GM10266 (cell line): ENCODE measurements around the gene ZNF469.

Experiments used
- DNase-seq: peaks from one replicate; pipeline ENCODE4 v3.0.0; 2012; ENCODE audit errors: extremely low spot score
- CTCF ChIP-seq: IDR thresholded peaks from 2 replicates; pipeline ENCODE4 v1.5.1; 2012; ENCODE audit warnings: mild to moderate bottlenecking, low read depth; ENCODE audit not compliant: control insufficient read depth, insufficient read depth; ENCODE audit errors: missing control alignments

The ZNF469 gene

GRCh38 chr16:88372522-88372921, 10.2 kb upstream of the ZNF469 start:
- TF ChIP-seq CTCF = no peak
- DNase-seq = no peak

- DNase-seq = no peak
- no peak for TF ChIP-seq CTCF
Measured at GRCh38 chr16:88373211-88373610, 9.5 kb upstream of the ZNF469 start.

GRCh38 chr16:88373927-88374492, 8.7 kb upstream of the ZNF469 start:
- TF ChIP-seq CTCF = no peak

GRCh38 chr16:88374736-88375135, 8.0 kb upstream of the ZNF469 start:
- no peak for DNase-seq
- no peak for TF ChIP-seq CTCF

More at GRCh38 chr16:88373927-88374492, 8.7 kb upstream of the ZNF469 start:
- DNase-seq = no peak

GRCh38 chr16:88375236-88375975, 7.4 kb upstream of the ZNF469 start:
- DNase-seq = no peak
- no peak for TF ChIP-seq CTCF

- no peak for DNase-seq
- no peak for TF ChIP-seq CTCF
Measured at GRCh38 chr16:88375996-88376834, 6.5 kb upstream of the ZNF469 start.
